Measurements from ENCODE around the gene HERC2.
A peak's percentile ranks its signal among the peaks of the same experiment; 100 is the strongest.

HERC2 gene

DNA sequence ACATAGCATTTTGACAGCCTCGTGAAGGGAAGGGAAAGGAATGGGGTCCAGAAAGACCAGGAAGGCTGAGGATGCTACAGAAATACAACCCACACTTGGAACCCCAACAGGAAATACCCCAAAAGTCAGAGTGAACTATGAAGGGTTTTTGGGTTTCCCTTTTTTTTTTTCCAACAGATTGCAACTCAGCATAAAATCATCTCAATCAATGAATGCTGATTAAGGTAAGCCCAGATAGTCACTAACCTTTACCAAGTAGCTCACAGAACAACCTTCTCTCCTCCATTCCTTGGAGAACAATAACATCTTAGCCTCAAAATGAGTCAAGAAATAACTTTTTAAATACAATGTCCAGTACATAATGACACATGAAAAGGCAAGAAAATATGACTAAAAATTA is 129.2 kb downstream of the HERC2 start:
- H3K4me3 ChIP-seq (ENCODE audit: low read depth, low read length), result no peak overlapping the region
- no peak for DNase-seq (ENCODE audit: low read depth)
- in situ Hi-C loops (cut with HindIII; ENCODE audit: low sequenced_read_pairs), result no loop called here
- TF ChIP-seq, protein P1, sequence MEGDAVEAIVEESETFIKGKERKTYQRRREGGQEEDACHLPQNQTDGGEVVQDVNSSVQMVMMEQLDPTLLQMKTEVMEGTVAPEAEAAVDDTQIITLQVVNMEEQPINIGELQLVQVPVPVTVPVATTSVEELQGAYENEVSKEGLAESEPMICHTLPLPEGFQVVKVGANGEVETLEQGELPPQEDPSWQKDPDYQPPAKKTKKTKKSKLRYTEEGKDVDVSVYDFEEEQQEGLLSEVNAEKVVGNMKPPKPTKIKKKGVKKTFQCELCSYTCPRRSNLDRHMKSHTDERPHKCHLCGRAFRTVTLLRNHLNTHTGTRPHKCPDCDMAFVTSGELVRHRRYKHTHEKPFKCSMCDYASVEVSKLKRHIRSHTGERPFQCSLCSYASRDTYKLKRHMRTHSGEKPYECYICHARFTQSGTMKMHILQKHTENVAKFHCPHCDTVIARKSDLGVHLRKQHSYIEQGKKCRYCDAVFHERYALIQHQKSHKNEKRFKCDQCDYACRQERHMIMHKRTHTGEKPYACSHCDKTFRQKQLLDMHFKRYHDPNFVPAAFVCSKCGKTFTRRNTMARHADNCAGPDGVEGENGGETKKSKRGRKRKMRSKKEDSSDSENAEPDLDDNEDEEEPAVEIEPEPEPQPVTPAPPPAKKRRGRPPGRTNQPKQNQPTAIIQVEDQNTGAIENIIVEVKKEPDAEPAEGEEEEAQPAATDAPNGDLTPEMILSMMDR (IDR thresholded peaks at IDR 0.05; ENCODE audit: low read depth, low read length, missing control alignments), result no peak

DNA sequence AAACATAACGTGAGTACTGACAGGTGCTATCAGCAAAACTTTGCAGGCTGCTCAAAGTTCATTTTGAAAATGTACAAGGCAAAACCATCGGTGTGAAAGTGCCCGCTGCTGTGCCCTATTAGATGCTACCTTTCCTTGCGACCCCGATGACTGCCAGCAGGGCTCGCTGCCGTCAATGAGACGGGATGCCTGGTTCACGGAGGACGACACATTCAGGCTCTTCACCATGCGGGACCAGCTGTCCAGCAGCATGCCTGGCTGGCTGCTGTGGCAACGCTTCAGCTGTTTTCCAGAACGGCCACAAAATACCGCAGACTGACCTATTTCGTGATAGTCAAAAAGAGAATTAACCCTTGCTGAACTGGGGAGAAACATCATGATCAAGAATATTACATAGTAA is 130.1 kb downstream of the HERC2 start:
- in situ Hi-C loops (cut with HindIII; ENCODE audit: low sequenced_read_pairs), result no loop called here
- DNase-seq (ENCODE audit: low read depth), result peak; percentile 71
- no peak overlapping the region for H3K4me3 ChIP-seq (ENCODE audit: low read depth, low read length)
- TF ChIP-seq, protein P1 (IDR thresholded peaks at IDR 0.05; ENCODE audit: low read depth, low read length, missing control alignments), result peak; percentile 82

DNA sequence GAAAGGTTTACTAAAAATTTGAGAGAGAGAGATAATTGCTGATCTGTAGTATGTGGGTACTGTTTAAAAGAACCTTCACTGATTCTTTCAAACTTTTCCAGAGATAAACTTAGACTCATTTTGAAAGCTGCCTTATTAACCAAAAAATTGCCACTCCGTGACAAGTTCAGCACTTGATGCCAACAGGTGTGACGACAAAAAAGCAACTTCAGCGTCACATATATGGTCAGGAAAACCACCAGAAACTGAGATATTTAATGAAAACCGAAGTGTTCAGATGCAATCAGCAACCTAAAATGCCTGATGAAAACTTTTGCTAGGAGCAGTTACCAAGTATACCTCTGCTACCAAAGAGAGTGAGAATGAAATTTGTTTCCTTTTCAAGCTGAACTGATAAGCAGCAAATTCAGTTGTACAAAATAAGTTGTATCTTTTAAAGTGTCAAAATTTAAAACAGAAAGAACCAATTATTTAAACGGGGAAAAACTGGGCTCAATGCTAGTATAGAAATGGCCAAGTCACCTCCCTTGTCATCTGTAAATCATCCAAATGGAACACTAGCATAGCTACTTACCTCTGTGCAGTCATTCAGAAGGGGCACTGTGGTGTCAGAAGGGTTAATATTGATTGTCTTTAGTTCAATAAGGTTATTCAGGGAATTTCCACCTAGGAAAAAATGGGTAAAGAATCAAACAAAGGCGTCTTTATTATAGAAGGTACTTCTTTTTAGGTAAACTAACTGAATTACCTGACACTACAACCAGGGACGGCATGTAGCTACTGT is 131.4 kb downstream of the HERC2 start:
- H3K4me3 ChIP-seq (ENCODE audit: low read depth, low read length), result no peak overlapping the region
- DNase-seq (ENCODE audit: low read depth), result no peak
- in situ Hi-C loops (cut with HindIII; ENCODE audit: low sequenced_read_pairs), result no loop called here
- TF ChIP-seq, protein P1 (IDR thresholded peaks at IDR 0.05; ENCODE audit: low read depth, low read length, missing control alignments), result no peak

DNA sequence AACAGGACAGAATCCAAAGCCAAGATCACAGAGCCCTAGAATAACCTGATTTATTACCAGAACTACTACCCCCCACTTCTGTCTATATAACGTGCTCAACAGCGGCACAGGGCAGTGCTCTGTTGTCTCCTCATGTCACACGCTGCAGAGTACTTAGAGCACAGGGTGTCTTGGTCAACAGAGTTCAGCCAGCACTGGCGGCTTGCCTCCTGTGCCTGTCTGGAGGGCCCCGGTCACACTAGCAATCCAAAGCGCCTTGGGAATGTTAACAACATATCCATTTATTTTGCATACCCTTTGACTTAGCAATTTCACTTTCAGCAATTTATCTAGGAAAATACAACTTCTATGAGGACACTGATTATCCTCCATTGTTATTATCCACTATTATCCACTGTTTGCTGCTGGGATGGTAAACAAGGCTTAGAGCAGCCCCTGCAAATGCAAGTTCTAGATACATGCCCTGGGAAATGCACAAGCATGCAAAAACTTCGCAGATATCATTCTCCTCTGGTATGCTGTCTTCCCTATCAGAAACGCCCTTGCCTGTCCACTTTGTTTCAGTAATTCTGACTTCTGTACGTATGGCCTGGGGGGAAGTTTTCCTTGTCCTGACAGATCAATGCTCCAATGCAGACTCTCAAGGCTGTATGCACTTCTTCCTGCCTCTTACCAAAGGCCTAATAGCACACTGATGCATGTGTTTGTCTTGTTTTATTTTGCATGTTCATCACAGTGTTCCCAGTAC is 136.7 kb downstream of the HERC2 start:
- TF ChIP-seq, protein P1 (IDR thresholded peaks at IDR 0.05; ENCODE audit: low read depth, low read length, missing control alignments), result no peak
- no peak for DNase-seq (ENCODE audit: low read depth)
- H3K4me3 ChIP-seq (ENCODE audit: low read depth, low read length), result no peak overlapping the region
- in situ Hi-C loops (cut with HindIII; ENCODE audit: low sequenced_read_pairs), result no loop called here

DNA sequence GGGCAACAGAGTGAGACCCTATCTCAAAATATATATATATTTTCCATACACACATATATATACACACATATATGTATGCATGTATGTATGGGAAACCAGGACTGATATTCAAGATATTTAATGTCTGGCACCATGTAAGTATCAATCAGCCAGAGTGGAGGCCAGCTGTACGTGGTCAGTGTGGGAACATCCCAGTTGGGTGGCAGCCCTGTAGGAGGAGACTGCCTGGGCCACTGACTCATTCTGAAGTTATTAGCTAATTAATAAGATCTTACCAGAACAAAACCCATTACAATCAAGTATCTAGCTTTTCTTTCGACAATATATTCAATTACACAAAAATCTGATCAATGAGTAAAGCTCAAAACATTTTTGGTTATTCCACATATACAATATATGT is 137.8 kb downstream of the HERC2 start:
- in situ Hi-C loops (cut with HindIII; ENCODE audit: low sequenced_read_pairs), result no loop called here
- peak; percentile 8 for DNase-seq (ENCODE audit: low read depth)
- TF ChIP-seq, protein P1 (IDR thresholded peaks at IDR 0.05; ENCODE audit: low read depth, low read length, missing control alignments), result no peak
- no peak overlapping the region for H3K4me3 ChIP-seq (ENCODE audit: low read depth, low read length)

DNA sequence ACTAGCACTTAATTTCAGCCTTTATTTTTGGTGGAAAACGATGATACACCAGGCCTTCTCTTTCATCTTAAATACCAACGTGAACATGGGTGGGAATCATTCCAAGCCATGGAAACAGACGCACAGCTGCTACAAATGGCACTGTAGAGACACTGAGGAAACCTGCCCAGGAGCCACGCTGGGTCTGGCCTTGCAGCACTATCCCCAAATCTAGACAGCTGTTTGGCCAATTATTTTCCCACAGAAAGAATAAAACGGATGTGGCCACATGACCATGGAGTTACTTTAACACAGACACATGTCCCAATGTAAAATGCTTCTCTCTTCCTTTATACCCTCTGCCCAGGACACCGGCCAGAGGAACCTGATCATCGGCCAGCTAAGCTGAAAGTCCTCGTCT is 139.2 kb downstream of the HERC2 start:
- DNase-seq (ENCODE audit: low read depth), result no peak
- TF ChIP-seq, protein P1 (IDR thresholded peaks at IDR 0.05; ENCODE audit: low read depth, low read length, missing control alignments), result no peak
- in situ Hi-C loops (cut with HindIII; ENCODE audit: low sequenced_read_pairs), result no loop called here
- H3K4me3 ChIP-seq (ENCODE audit: low read depth, low read length), result no peak overlapping the region

Measured in astrocyte of the cerebellum (primary cell).